GM21825 (cell line): ENCODE data around the gene PFKP.

Source experiments
- ATAC-seq: cut with Tn5 transposase; IDR thresholded peaks from one replicate; pipeline ENCODE4 v1.9.1; 2021; ENCODE audit warnings: mild to moderate bottlenecking, moderate library complexity; ENCODE audit not compliant: unreplicated experiment

PFKP gene

DNA sequence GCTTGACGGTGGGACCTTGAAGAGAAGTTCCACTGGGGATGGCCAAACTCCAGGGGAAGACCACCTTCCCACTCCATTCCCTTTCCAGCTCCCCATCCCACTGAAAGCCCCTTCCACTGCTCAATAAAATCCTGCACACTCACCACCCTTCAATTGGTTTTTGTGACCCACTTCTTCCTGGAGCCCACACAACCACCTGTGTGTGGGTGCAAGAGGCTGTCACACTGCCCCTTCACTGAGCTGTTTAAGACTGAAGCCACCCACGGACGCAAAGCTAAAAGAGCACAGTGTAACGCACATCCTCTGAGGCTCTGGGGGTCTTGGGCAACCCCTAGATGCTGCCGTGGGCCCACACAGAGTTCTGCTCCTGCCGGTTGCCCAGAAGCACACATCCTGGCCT, 118.0 kb downstream of the PFKP start:
- ATAC-seq, result no peak

- no peak for ATAC-seq
Observed at GRCh38 chr10:3186368-3186767, 119.0 kb downstream of the PFKP start.
